KMS-11 (cell line): ENCODE measurements around the gene DTX3L.

Source experiments
- H2AFZ ChIP-seq: fragments of 200-600 bp; sonication (generic); 2 replicates; pipeline ENCODE4 v1.6.1; 2016; ENCODE audit warnings: antibody characterized with exemption, mixed run types, low read depth
- H3K27ac ChIP-seq: fragments of 200-600 bp; sonication (generic); 2 replicates; pipeline ENCODE4 v1.6.1; 2016; ENCODE audit warnings: mild to moderate bottlenecking, mixed run types
- H3K27me3 ChIP-seq: fragments of 200-600 bp; sonication (generic); 2 replicates; pipeline ENCODE4 v1.6.1; 2017; ENCODE audit warnings: mild to moderate bottlenecking, low read depth, mixed run types, moderate library complexity; ENCODE audit not compliant: insufficient read depth
- H3K36me3 ChIP-seq: fragments of 200-600 bp; sonication (generic); 2 replicates; pipeline ENCODE4 v1.6.1; 2017; ENCODE audit warnings: mild to moderate bottlenecking, mixed run types; ENCODE audit not compliant: insufficient read depth
- H3K4me1 ChIP-seq: fragments of 200-600 bp; sonication (generic); 2 replicates; pipeline ENCODE4 v1.6.1; 2016; ENCODE audit warnings: mild to moderate bottlenecking, low read depth, mixed run types; ENCODE audit not compliant: poor library complexity, severe bottlenecking
- H3K4me2 ChIP-seq: fragments of 200-600 bp; sonication (generic); 2 replicates; pipeline ENCODE4 v1.7.0; 2016; ENCODE audit warnings: mild to moderate bottlenecking, mixed run types
- H3K4me3 ChIP-seq: fragments of 200-600 bp; sonication (generic); IDR thresholded peaks from 2 replicates; pipeline ENCODE4 v1.6.1; 2017; ENCODE audit warnings: low read depth, low read length, mixed read lengths; ENCODE audit not compliant: insufficient read depth
- H3K79me2 ChIP-seq: fragments of 200-600 bp; sonication (generic); 2 replicates; pipeline ENCODE4 v1.6.1; 2016; ENCODE audit warnings: low read depth, mixed run types; ENCODE audit not compliant: insufficient read depth
- H3K9ac ChIP-seq: fragments of 200-600 bp; sonication (generic); 2 replicates; pipeline ENCODE4 v1.6.1; 2016; ENCODE audit warnings: mild to moderate bottlenecking, mixed run types
- H4K20me1 ChIP-seq: fragments of 200-600 bp; sonication (generic); 2 replicates; pipeline ENCODE4 v1.6.1; 2016; ENCODE audit warnings: mild to moderate bottlenecking, mixed run types; ENCODE audit not compliant: insufficient read depth
- TF ChIP-seq, protein P1 (sequence below): fragments of 200-600 bp; sonication (generic); conservative IDR thresholded peaks from 2 replicates; pipeline ENCODE4 v1.6.1; 2017; ENCODE audit warnings: low read depth, mild to moderate bottlenecking, antibody characterized with exemption, low read length, moderate library complexity, mixed read lengths

The DTX3L gene

DNA sequence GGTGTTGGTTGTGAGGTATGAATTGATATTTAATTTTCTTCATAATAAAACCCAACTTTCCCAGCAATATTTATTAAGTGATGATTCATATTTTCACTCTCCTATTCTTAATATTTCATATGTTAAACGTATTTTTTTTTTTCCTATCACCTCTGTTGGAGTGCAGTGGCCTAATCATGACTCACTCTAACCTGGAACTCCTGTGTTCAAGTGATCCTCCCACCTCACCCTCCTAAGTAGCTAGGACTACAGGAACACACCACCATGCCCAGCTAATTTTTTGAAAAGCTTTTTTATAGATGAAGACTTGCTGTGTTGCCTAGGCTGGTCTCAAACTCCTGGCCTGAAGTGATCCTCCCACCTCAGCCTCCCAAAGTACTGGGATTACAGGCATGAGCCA is 22.0 kb downstream of the DTX3L start:
- TF ChIP-seq, protein P1, sequence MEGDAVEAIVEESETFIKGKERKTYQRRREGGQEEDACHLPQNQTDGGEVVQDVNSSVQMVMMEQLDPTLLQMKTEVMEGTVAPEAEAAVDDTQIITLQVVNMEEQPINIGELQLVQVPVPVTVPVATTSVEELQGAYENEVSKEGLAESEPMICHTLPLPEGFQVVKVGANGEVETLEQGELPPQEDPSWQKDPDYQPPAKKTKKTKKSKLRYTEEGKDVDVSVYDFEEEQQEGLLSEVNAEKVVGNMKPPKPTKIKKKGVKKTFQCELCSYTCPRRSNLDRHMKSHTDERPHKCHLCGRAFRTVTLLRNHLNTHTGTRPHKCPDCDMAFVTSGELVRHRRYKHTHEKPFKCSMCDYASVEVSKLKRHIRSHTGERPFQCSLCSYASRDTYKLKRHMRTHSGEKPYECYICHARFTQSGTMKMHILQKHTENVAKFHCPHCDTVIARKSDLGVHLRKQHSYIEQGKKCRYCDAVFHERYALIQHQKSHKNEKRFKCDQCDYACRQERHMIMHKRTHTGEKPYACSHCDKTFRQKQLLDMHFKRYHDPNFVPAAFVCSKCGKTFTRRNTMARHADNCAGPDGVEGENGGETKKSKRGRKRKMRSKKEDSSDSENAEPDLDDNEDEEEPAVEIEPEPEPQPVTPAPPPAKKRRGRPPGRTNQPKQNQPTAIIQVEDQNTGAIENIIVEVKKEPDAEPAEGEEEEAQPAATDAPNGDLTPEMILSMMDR = no peak
- H3K27ac ChIP-seq = no peak overlapping the region
- H3K4me1 ChIP-seq = no peaks in the 10 kb centered on the region
- no peaks in the 10 kb centered on the region for H3K36me3 ChIP-seq
- H4K20me1 ChIP-seq = no peaks in the 10 kb centered on the region
- no peaks in the 10 kb centered on the region for H3K27me3 ChIP-seq
- no peaks in the 10 kb centered on the region for H3K79me2 ChIP-seq
- H3K4me2 ChIP-seq = no peak overlapping the region
- no peak overlapping the region for H2AFZ ChIP-seq
- H3K4me3 ChIP-seq = no peak overlapping the region
- H3K9ac ChIP-seq = no peak overlapping the region

- no peak overlapping the region for H3K27ac ChIP-seq
- TF ChIP-seq, protein P1 = no peak
Observed at GRCh38 chr3:122586773-122587485, 22.8 kb downstream of the DTX3L start.

GRCh38 chr3:122587572-122587971 is 23.4 kb downstream of the DTX3L start:
- Histone ChIP-seq H3K4me2 (no peak overlapping the region), H2AFZ (no peak overlapping the region), H3K9ac (no peak overlapping the region), H3K4me1 (no peaks in the 10 kb centered on the region), H4K20me1 (no peaks in the 10 kb centered on the region), H3K79me2 (no peaks in the 10 kb centered on the region), H3K27ac (no peak overlapping the region), H3K4me3 (no peak overlapping the region), H3K36me3 (no peaks in the 10 kb centered on the region), H3K27me3 (no peaks in the 10 kb centered on the region)
- TF ChIP-seq, protein P1 = no peak

More at GRCh38 chr3:122586773-122587485, 22.8 kb downstream of the DTX3L start:
- H3K36me3 ChIP-seq = no peaks in the 10 kb centered on the region
- H3K9ac ChIP-seq = no peak overlapping the region
- H3K27me3 ChIP-seq = no peaks in the 10 kb centered on the region
- no peaks in the 10 kb centered on the region for H4K20me1 ChIP-seq
- no peaks in the 10 kb centered on the region for H3K4me1 ChIP-seq
- no peak overlapping the region for H2AFZ ChIP-seq
- no peak overlapping the region for H3K4me2 ChIP-seq
- no peaks in the 10 kb centered on the region for H3K79me2 ChIP-seq
- no peak overlapping the region for H3K4me3 ChIP-seq

DNA sequence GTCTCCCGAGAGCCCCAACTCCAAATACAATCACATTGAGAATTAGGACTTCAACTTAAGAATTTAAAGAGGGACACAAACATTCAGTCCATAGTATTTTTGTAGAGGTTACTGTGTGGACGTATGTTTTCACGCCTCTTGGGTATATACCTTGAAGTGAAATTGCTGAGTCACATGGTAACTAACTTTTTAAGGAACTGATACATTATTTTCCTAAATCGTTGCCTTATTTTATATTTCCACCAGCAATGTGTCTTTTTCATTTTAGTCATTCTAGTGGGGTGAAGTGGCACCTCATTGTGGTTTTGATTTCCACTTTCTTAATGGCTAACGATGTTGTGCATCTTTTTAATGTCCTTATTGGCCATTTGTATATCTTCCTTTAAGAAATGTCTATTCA is 25.2 kb downstream of the DTX3L start:
- no peak overlapping the region for H3K9ac ChIP-seq

More for the DNA sequence above, 25.2 kb downstream of the DTX3L start:
- Histone ChIP-seq H3K27me3 (no peaks in the 10 kb centered on the region), H3K4me2 (no peak overlapping the region), H3K79me2 (no peaks in the 10 kb centered on the region), H4K20me1 (no peaks in the 10 kb centered on the region), H3K4me1 (no peaks in the 10 kb centered on the region), H2AFZ (no peak overlapping the region), H3K4me3 (no peak overlapping the region), H3K27ac (no peak overlapping the region), H3K36me3 (no peaks in the 10 kb centered on the region)
- TF ChIP-seq, protein P1 = no peak
